ENCODE results near the gene CPTP.

GRCh38 chr1:1281533-1282321 is 42.9 kb upstream of the CPTP start:
- no peak for TF ChIP-seq POLR2A (IDR thresholded peaks at IDR 0.05; ENCODE audit: low read depth, low read length)
- no peak for TF ChIP-seq POLR2AphosphoS5 (IDR thresholded peaks at IDR 0.05; ENCODE audit: low read depth, low read length)

Measured in GM12892 (cell line).